HEK293 (cell line): ENCODE measurements around the gene WWOX.

ENCODE experiments used
- BCL11B ChIP-seq: fragments of 450-650 bp; formaldehyde crosslinking; IDR thresholded peaks from 2 replicates; pipeline ENCODE4 v1.5.1; 2016; ENCODE audit warnings: low read depth, missing biosample characterization, missing genetic modification characterization
- EGR2 ChIP-seq: fragments of 450-650 bp; formaldehyde crosslinking; IDR thresholded peaks from 2 replicates; pipeline ENCODE4 v1.5.1; 2016; ENCODE audit warnings: low read depth, missing biosample characterization, missing genetic modification characterization
- FEZF1 ChIP-seq: fragments of 450-650 bp; formaldehyde crosslinking; IDR thresholded peaks from 2 replicates; pipeline ENCODE4 v1.5.1; 2016; ENCODE audit warnings: missing biosample characterization, missing genetic modification characterization
- GLI2 ChIP-seq: fragments of 450-650 bp; formaldehyde crosslinking; IDR thresholded peaks from 2 replicates; pipeline ENCODE4; 2017; ENCODE audit warnings: missing biosample characterization, missing genetic modification characterization, low read depth, borderline replicate concordance
- GLIS1 ChIP-seq: fragments of 450-650 bp; formaldehyde crosslinking; IDR thresholded peaks from 2 replicates; pipeline ENCODE4 v1.5.1; 2016; ENCODE audit warnings: missing biosample characterization, missing genetic modification characterization
- HOXD13 ChIP-seq: sonication (generic); formaldehyde crosslinking; IDR thresholded peaks from 2 replicates; pipeline ENCODE4 v1.8.0; 2022; ENCODE audit warnings: missing genetic modification reagents, borderline replicate concordance
- KLF1 ChIP-seq: fragments of 450-650 bp; formaldehyde crosslinking; IDR thresholded peaks from 2 replicates; pipeline ENCODE4 v1.5.1; 2016; ENCODE audit warnings: missing biosample characterization, missing genetic modification characterization
- KLF10 ChIP-seq: fragments of 450-650 bp; IDR thresholded peaks from 2 replicates; pipeline ENCODE4 v1.5.1; 2018; ENCODE audit warnings: missing biosample characterization, mild to moderate bottlenecking, missing genetic modification characterization
- MEIS1 ChIP-seq: sonication (generic); formaldehyde crosslinking; IDR thresholded peaks from 2 replicates; pipeline ENCODE4 v1.8.1; 2022; ENCODE audit warnings: missing genetic modification reagents, mild to moderate bottlenecking, borderline replicate concordance
- MYNN ChIP-seq: fragments of 450-650 bp; formaldehyde crosslinking; IDR thresholded peaks from 2 replicates; pipeline ENCODE4 v1.5.1; 2016; ENCODE audit warnings: missing biosample characterization, missing genetic modification characterization, borderline replicate concordance
- OSR2 ChIP-seq: fragments of 450-650 bp; formaldehyde crosslinking; IDR thresholded peaks from 2 replicates; pipeline ENCODE4 v1.5.1; 2016; ENCODE audit warnings: missing biosample characterization, missing genetic modification characterization
- YY1 ChIP-seq: fragments of 450-650 bp; formaldehyde crosslinking; IDR thresholded peaks from 2 replicates; pipeline ENCODE4 v1.5.1; 2018; ENCODE audit warnings: missing biosample characterization, missing genetic modification characterization
- ZBTB17 ChIP-seq: fragments of 450-650 bp; formaldehyde crosslinking; IDR thresholded peaks from 2 replicates; pipeline ENCODE4 v1.5.1; 2016; ENCODE audit warnings: missing biosample characterization, missing genetic modification characterization
- ZBTB8A ChIP-seq: fragments of 450-650 bp; formaldehyde crosslinking; IDR thresholded peaks from 2 replicates; pipeline ENCODE4 v1.5.1; 2016; ENCODE audit warnings: missing biosample characterization, missing genetic modification characterization
- ZEB2 ChIP-seq: fragments of 450-650 bp; formaldehyde crosslinking; IDR thresholded peaks from 2 replicates; pipeline ENCODE4 v1.5.1; 2016; ENCODE audit warnings: missing biosample characterization, missing genetic modification characterization
- ZNF157 ChIP-seq: fragments of 450-650 bp; formaldehyde crosslinking; IDR thresholded peaks from 2 replicates; pipeline ENCODE4 v1.5.1; 2016; ENCODE audit warnings: missing biosample characterization, missing genetic modification characterization
- ZNF16 ChIP-seq: fragments of 450-650 bp; formaldehyde crosslinking; IDR thresholded peaks from 2 replicates; pipeline ENCODE4 v1.5.1; 2016; ENCODE audit warnings: low read depth, missing biosample characterization, missing genetic modification characterization
- ZNF266 ChIP-seq: fragments of 450-650 bp; formaldehyde crosslinking; IDR thresholded peaks from 2 replicates; pipeline ENCODE4 v1.5.1; 2016; ENCODE audit warnings: missing biosample characterization, missing genetic modification characterization, low read depth
- ZNF274 ChIP-seq, 2 experiments: fragments of 200-500 bp in 1 of 2; fragments of 450-650 bp in 1 of 2; sonication (Bioruptor generic) in 1 of 2; formaldehyde crosslinking in 1 of 2; IDR thresholded peaks; 2 replicates each; pipeline versions ENCODE4 v1.5.1 to v1.6.1; 2014 to 2016; ENCODE audit warnings: borderline replicate concordance in 1 of 2, inconsistent platforms in 1 of 2, low read length in 1 of 2, missing biosample characterization in 1 of 2, missing genetic modification characterization in 1 of 2
- ZNF292 ChIP-seq: fragments of 450-650 bp; formaldehyde crosslinking; IDR thresholded peaks from 2 replicates; pipeline ENCODE4 v1.5.1; 2016; ENCODE audit warnings: low read depth, missing biosample characterization, missing genetic modification characterization, borderline replicate concordance
- ZNF394 ChIP-seq: fragments of 450-650 bp; formaldehyde crosslinking; IDR thresholded peaks from 2 replicates; pipeline ENCODE4 v1.5.1; 2016; ENCODE audit warnings: missing biosample characterization, missing genetic modification characterization, mild to moderate bottlenecking, moderate library complexity, borderline replicate concordance
- ZNF416 ChIP-seq: fragments of 450-650 bp; formaldehyde crosslinking; IDR thresholded peaks from 2 replicates; pipeline ENCODE4 v1.5.1; 2016; ENCODE audit warnings: missing biosample characterization, missing genetic modification characterization
- ZNF426 ChIP-seq: fragments of 450-650 bp; formaldehyde crosslinking; IDR thresholded peaks from 2 replicates; pipeline ENCODE4 v1.5.1; 2017; ENCODE audit warnings: missing biosample characterization, missing genetic modification characterization, mild to moderate bottlenecking, inconsistent platforms, moderate library complexity
- ZNF433 ChIP-seq: fragments of 450-650 bp; formaldehyde crosslinking; IDR thresholded peaks from 2 replicates; pipeline ENCODE4 v1.5.1; 2016; ENCODE audit warnings: missing biosample characterization, missing genetic modification characterization, low read depth
- ZNF530 ChIP-seq: fragments of 450-650 bp; formaldehyde crosslinking; IDR thresholded peaks from 2 replicates; pipeline ENCODE4 v1.5.1; 2016; ENCODE audit warnings: low read depth, missing biosample characterization, missing genetic modification characterization
- ZNF610 ChIP-seq: fragments of 450-650 bp; formaldehyde crosslinking; IDR thresholded peaks from 2 replicates; pipeline ENCODE4 v1.5.1; 2016; ENCODE audit warnings: missing biosample characterization, missing genetic modification characterization, borderline replicate concordance
- ZNF624 ChIP-seq: fragments of 450-650 bp; formaldehyde crosslinking; IDR thresholded peaks from 2 replicates; pipeline ENCODE4 v1.5.1; 2017; ENCODE audit warnings: missing biosample characterization, missing genetic modification characterization
- ZNF670 ChIP-seq: fragments of 450-650 bp; formaldehyde crosslinking; IDR thresholded peaks from 2 replicates; pipeline ENCODE4 v1.5.1; 2016; ENCODE audit warnings: missing biosample characterization, missing genetic modification characterization, low read depth
- ZNF785 ChIP-seq: fragments of 450-650 bp; formaldehyde crosslinking; IDR thresholded peaks from 2 replicates; pipeline ENCODE4 v1.5.1; 2016; ENCODE audit warnings: missing biosample characterization, missing genetic modification characterization
- ZNF830 ChIP-seq: fragments of 450-650 bp; IDR thresholded peaks from 2 replicates; pipeline ENCODE4 v1.5.0; 2018; ENCODE audit warnings: missing biosample characterization, missing genetic modification characterization, low read depth, mild to moderate bottlenecking, moderate library complexity
- ZNF843 ChIP-seq: fragments of 450-650 bp; formaldehyde crosslinking; IDR thresholded peaks from 2 replicates; pipeline ENCODE4 v1.5.1; 2016; ENCODE audit warnings: missing biosample characterization, missing genetic modification characterization
- ZSCAN30 ChIP-seq: fragments of 450-650 bp; IDR thresholded peaks from 2 replicates; pipeline ENCODE4 v1.5.1; 2018; ENCODE audit warnings: missing biosample characterization, mild to moderate bottlenecking, missing genetic modification characterization, moderate library complexity
- TF ChIP-seq, protein P1 (sequence below): fragments of 450-650 bp; formaldehyde crosslinking; IDR thresholded peaks from 2 replicates; pipeline ENCODE4 v1.5.1; 2016; ENCODE audit warnings: missing biosample characterization, missing genetic modification characterization
- TF ChIP-seq, protein P2 (sequence below): fragments of 450-650 bp; formaldehyde crosslinking; IDR thresholded peaks from 2 replicates; pipeline ENCODE4 v1.5.1; 2016; ENCODE audit warnings: missing biosample characterization, missing genetic modification characterization
- TF ChIP-seq, protein P3 (sequence below): fragments of 450-650 bp; formaldehyde crosslinking; IDR thresholded peaks from 2 replicates; pipeline ENCODE4 v1.5.1; 2017; ENCODE audit warnings: missing biosample characterization, missing genetic modification characterization
- TF ChIP-seq, protein P4 (sequence below): fragments of 450-650 bp; formaldehyde crosslinking; IDR thresholded peaks from 2 replicates; pipeline ENCODE4 v1.5.1; 2016; ENCODE audit warnings: missing biosample characterization, missing genetic modification characterization

Gene WWOX

DNA sequence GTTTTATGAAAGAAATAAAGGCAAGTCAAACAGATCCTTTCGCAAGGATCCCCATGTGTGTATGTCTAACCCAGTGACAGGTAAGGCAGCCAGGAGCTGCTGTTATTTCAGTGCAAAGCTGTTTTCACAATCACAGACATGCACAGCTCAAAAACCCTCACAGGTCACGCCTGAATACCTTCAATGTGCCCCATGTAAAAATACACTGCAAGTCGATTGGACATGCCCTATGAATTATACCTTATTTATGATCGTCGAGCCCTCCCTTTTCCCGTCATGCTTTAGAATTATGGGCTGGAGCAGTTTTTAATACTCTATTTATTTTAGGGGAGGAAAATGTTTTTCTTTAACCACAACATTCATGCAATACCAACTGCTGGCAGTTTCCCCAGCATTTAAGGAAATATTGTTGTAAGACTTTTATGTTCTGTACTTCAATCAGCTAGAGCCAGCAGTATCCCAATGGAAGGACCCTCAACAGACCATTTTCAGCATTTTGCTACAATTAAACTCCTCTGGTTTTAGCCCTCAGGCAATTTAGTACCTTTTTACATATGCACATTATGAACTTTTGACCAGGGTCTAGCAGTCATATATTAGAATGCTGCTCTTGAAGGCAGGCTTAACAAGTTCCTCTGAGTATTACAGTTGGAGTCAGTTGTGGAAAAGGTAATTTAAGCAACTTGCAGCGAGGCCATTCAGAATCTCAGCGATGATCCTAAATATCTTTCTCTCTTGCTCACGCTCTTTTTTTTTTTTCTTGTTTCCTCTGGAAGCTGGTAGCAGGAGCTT lies 362.2 kb downstream of the WWOX start (continued):
- TF ChIP-seq ZNF292 (tag by site-specific recombination) = no peak
- no peak for TF ChIP-seq BCL11B
- TF ChIP-seq ZNF157 (tag by site-specific recombination) = no peak
- TF ChIP-seq FEZF1 (tag by site-specific recombination) = peak; percentile 50
- no peak for TF ChIP-seq HOXD13 (CRISPR knock-in tag)
- no peak for TF ChIP-seq ZNF785 (tag by site-specific recombination)
- TF ChIP-seq ZNF416 = no peak
- no peak for TF ChIP-seq ZSCAN30
- TF ChIP-seq ZNF843 (tag by site-specific recombination) = peak; percentile 72; the same call in 1 of the 2 replicates
- no peak for TF ChIP-seq EGR2 (tag by site-specific recombination)
- TF ChIP-seq ZNF426 (tag by site-specific recombination) = no peak
- no peak for TF ChIP-seq MEIS1
- TF ChIP-seq ZNF433 (tag by site-specific recombination) = no peak
- peak; percentile 87 for TF ChIP-seq KLF1 (tag by site-specific recombination)
- TF ChIP-seq OSR2 (tag by site-specific recombination) = peak; percentile 60
- no peak for TF ChIP-seq YY1 (tag by site-specific recombination)
- TF ChIP-seq, protein P1, sequence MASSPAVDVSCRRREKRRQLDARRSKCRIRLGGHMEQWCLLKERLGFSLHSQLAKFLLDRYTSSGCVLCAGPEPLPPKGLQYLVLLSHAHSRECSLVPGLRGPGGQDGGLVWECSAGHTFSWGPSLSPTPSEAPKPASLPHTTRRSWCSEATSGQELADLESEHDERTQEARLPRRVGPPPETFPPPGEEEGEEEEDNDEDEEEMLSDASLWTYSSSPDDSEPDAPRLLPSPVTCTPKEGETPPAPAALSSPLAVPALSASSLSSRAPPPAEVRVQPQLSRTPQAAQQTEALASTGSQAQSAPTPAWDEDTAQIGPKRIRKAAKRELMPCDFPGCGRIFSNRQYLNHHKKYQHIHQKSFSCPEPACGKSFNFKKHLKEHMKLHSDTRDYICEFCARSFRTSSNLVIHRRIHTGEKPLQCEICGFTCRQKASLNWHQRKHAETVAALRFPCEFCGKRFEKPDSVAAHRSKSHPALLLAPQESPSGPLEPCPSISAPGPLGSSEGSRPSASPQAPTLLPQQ (tag by site-specific recombination) = no peak
- 0 out of 2 replicates have a peak, but pooled peaks have one; percentile 17 for TF ChIP-seq ZBTB8A (tag by site-specific recombination)
- TF ChIP-seq KLF10 (tag by site-specific recombination) = peak; percentile 47; the same call in 1 of the 2 replicates
- no peak for TF ChIP-seq ZEB2 (tag by site-specific recombination)
- TF ChIP-seq ZNF830 (tag by site-specific recombination) = no peak
- TF ChIP-seq, protein P2, sequence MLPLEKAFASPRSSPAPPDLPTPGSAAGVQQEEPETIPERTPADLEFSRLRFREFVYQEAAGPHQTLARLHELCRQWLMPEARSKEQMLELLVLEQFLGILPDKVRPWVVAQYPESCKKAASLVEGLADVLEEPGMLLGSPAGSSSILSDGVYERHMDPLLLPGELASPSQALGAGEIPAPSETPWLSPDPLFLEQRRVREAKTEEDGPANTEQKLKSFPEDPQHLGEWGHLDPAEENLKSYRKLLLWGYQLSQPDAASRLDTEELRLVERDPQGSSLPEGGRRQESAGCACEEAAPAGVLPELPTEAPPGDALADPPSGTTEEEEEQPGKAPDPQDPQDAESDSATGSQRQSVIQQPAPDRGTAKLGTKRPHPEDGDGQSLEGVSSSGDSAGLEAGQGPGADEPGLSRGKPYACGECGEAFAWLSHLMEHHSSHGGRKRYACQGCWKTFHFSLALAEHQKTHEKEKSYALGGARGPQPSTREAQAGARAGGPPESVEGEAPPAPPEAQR (tag by site-specific recombination) = no peak
- TF ChIP-seq ZNF274 (IDR thresholded peaks at IDR 0.05; ENCODE audit: low read length) = no peak
- TF ChIP-seq ZNF274 (tag by site-specific recombination; IDR thresholded peaks at IDR 0.05; ENCODE audit: borderline replicate concordance) = no peak
- TF ChIP-seq ZNF610 (tag by site-specific recombination) = no peak
- no peak for TF ChIP-seq ZNF530 (tag by site-specific recombination)
- TF ChIP-seq ZNF670 (tag by site-specific recombination) = no peak
- peak; percentile 55 for TF ChIP-seq ZBTB17
- TF ChIP-seq ZNF394 (tag by site-specific recombination) = no peak
- TF ChIP-seq, protein P3, sequence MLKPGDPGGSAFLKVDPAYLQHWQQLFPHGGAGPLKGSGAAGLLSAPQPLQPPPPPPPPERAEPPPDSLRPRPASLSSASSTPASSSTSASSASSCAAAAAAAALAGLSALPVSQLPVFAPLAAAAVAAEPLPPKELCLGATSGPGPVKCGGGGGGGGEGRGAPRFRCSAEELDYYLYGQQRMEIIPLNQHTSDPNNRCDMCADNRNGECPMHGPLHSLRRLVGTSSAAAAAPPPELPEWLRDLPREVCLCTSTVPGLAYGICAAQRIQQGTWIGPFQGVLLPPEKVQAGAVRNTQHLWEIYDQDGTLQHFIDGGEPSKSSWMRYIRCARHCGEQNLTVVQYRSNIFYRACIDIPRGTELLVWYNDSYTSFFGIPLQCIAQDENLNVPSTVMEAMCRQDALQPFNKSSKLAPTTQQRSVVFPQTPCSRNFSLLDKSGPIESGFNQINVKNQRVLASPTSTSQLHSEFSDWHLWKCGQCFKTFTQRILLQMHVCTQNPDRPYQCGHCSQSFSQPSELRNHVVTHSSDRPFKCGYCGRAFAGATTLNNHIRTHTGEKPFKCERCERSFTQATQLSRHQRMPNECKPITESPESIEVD = peak; percentile 94
- TF ChIP-seq GLI2 = no peak
- TF ChIP-seq ZNF624 (tag by site-specific recombination) = no peak
- TF ChIP-seq ZNF266 (tag by site-specific recombination) = no peak
- TF ChIP-seq GLIS1 = no peak
- no peak for TF ChIP-seq ZNF16 (tag by site-specific recombination)
- no peak for TF ChIP-seq MYNN (tag by site-specific recombination)
- TF ChIP-seq, protein P4, sequence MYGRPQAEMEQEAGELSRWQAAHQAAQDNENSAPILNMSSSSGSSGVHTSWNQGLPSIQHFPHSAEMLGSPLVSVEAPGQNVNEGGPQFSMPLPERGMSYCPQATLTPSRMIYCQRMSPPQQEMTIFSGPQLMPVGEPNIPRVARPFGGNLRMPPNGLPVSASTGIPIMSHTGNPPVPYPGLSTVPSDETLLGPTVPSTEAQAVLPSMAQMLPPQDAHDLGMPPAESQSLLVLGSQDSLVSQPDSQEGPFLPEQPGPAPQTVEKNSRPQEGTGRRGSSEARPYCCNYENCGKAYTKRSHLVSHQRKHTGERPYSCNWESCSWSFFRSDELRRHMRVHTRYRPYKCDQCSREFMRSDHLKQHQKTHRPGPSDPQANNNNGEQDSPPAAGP = peak; percentile 61; the same call in 1 of the 2 replicates
